ENCODE measurements around the gene NPY4R.
"Not testable (repeated sequence)": the region's sequence is repeated elsewhere in the genome, so short reads cannot be mapped to it uniquely, and the experiment has no call there.

The NPY4R gene

GRCh38 chr10:46465765-46466164, at the start of gene NPY4R:
Gene NPY4R, minus strand, starts transcription at chr10:46465958. Its CDS starts 3,323 bp downstream, at chr10:46462635.
- not testable (repeated sequence) for DNase-seq (ENCODE audit: low read depth in 2 of 2)

- DNase-seq (ENCODE audit: low read depth in 2 of 2): no peak
Observed at GRCh38 chr10:46515366-46515765, 49.6 kb upstream of the NPY4R start.

GRCh38 chr10:46514899-46515298, 49.1 kb upstream of the NPY4R start:
- no peak for DNase-seq (ENCODE audit: low read depth in 2 of 2)

GRCh38 chr10:46514431-46514861, 48.7 kb upstream of the NPY4R start:
- no peak for DNase-seq (ENCODE audit: low read depth in 2 of 2)

GRCh38 chr10:46513333-46513732, 47.6 kb upstream of the NPY4R start:
- DNase-seq (ENCODE audit: low read depth in 2 of 2): not testable (repeated sequence)

- not testable (repeated sequence) for DNase-seq (ENCODE audit: low read depth in 2 of 2)
Observed at GRCh38 chr10:46512725-46513124, 47.0 kb upstream of the NPY4R start.

- not testable (repeated sequence) for DNase-seq (ENCODE audit: low read depth in 2 of 2)
Observed at GRCh38 chr10:46512002-46512401, 46.2 kb upstream of the NPY4R start.

- not testable (repeated sequence) for DNase-seq (ENCODE audit: low read depth in 2 of 2)
Observed at GRCh38 chr10:46499990-46500389, 34.2 kb upstream of the NPY4R start.

- DNase-seq (ENCODE audit: low read depth in 2 of 2): not testable (repeated sequence)
Observed at GRCh38 chr10:46498985-46499703, 33.4 kb upstream of the NPY4R start.

GRCh38 chr10:46497878-46498277, 32.1 kb upstream of the NPY4R start:
- not testable (repeated sequence) for DNase-seq (ENCODE audit: low read depth in 2 of 2)

- DNase-seq (ENCODE audit: low read depth in 2 of 2): not testable (repeated sequence)
Observed at GRCh38 chr10:46497401-46497800, 31.6 kb upstream of the NPY4R start.

- DNase-seq (ENCODE audit: low read depth in 2 of 2): not testable (repeated sequence)
Observed at GRCh38 chr10:46491364-46492114, 25.8 kb upstream of the NPY4R start.

- DNase-seq (ENCODE audit: low read depth in 2 of 2): not testable (repeated sequence)
Observed at GRCh38 chr10:46490285-46490684, 24.5 kb upstream of the NPY4R start.

GRCh38 chr10:46486459-46486858, 20.7 kb upstream of the NPY4R start:
- DNase-seq (ENCODE audit: low read depth in 2 of 2): not testable (repeated sequence)

GRCh38 chr10:46474746-46475320, 9.1 kb upstream of the NPY4R start:
- not testable (repeated sequence) for DNase-seq (ENCODE audit: low read depth in 2 of 2)

- DNase-seq (ENCODE audit: low read depth in 2 of 2): not testable (repeated sequence)
Observed at GRCh38 chr10:46473758-46474157, 8.0 kb upstream of the NPY4R start.

- not testable (repeated sequence) for DNase-seq (ENCODE audit: low read depth in 2 of 2)
Observed at GRCh38 chr10:46470134-46470533, 4.4 kb upstream of the NPY4R start.

GRCh38 chr10:46468119-46468809, 2.5 kb upstream of the NPY4R start:
- not testable (repeated sequence) for DNase-seq (ENCODE audit: low read depth in 2 of 2)

GRCh38 chr10:46463608-46464007, 2.1 kb downstream of the NPY4R start:
- DNase-seq (ENCODE audit: low read depth in 2 of 2): not testable (repeated sequence)

- DNase-seq (ENCODE audit: low read depth in 2 of 2): not testable (repeated sequence)
Observed at GRCh38 chr10:46462276-46462675, 3.5 kb downstream of the NPY4R start.

GRCh38 chr10:46459579-46459978, 6.2 kb downstream of the NPY4R start:
- not testable (repeated sequence) for DNase-seq (ENCODE audit: low read depth in 2 of 2)

GRCh38 chr10:46457071-46457470, 8.7 kb downstream of the NPY4R start:
- not testable (repeated sequence) for DNase-seq (ENCODE audit: low read depth in 2 of 2)

Measured in stimulated activated CD4-positive, alpha-beta T cell treated with anti-CD3 and anti-CD28 coated beads, Interleukin-1b, Interleukin-23, amount 100 ng/mL, for 4 hours (primary cell).